Measurements from ENCODE around the gene SOX6.
"Not testable (repeated sequence)": the region's sequence is repeated elsewhere in the genome, so short reads cannot be mapped to it uniquely, and the experiment has no call there.

SOX6 gene

DNA sequence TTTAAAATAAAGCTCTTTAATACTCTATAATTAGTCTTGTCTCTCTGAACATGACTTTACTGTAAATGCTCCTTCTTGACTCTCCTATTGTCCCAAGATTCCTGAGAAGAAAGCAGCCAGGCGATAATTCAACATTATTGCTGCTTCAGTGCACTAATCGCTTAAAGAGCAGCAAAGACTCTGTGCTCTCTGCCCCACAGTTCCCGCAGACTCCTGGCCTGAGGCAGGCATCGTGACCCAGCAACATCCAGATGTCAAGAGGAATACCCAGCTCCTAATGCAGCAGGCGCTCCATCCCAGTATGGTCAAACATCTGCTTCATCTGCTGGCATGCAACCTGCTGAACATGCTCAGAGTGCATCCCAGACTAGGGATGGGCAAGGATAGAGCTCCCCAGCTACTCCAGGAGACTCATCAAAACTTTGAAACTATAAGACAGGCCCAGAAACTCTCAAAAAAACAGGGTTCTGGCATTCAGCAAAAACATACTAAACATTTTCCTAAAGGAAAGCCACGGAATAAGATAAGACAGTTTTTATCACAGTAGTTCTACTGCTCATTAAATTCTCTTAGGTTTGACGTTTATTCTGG lies 270.0 kb downstream of the SOX6 start:
- no peak for DNase-seq

- peak; percentile 11 for DNase-seq
These were observed 274.0 kb downstream of the SOX6 start for GRCh38 chr11:16082095-16083055.

- DNase-seq: no peak
These were observed 274.8 kb downstream of the SOX6 start for GRCh38 chr11:16081382-16082094.

GRCh38 chr11:16080688-16081381 lies 275.5 kb downstream of the SOX6 start:
- DNase-seq: no peak

GRCh38 chr11:16078936-16079335 lies 277.4 kb downstream of the SOX6 start:
- no peak for DNase-seq

DNA sequence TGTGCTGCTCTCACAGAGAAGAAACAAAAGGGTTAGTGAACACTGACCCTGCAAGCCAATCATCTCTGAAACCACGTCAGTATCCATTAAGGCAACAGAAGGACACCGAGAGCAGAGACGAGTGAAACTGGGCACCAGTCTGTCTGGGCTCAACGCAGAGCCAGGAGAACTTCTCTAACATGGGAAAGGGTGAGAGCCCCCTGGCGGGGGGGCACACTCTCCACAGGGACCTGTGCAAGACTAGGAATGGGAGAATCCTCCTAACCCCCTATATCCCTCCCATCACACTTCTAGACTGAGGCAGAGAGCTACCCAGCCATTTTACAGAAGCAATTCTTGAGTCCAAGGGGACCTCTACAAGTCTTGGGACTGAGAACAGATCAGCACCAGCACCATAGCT lies 285.8 kb downstream of the SOX6 start:
- no peak for DNase-seq

- not testable (repeated sequence) for DNase-seq
These were observed 289.1 kb downstream of the SOX6 start for GRCh38 chr11:16067268-16067667.

DNA sequence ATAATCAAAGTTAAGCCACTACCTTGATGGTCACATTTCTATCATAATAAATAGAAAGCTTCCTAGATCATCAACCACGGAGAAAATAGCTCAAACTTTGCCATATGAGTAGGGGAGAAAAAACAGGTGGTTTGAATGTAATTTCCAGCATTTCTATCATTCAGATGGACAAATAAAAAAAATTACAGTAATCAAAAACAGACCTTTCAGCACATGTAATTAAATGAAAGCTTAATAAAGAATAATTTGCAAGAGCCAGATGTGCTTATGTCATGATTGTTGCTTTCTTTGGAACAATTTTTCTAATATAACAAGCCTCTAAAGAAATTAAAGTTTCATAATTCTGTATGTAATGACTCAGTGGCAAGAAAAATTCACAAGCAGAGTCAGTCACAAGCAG lies 297.0 kb downstream of the SOX6 start:
- DNase-seq: no peak

DNA sequence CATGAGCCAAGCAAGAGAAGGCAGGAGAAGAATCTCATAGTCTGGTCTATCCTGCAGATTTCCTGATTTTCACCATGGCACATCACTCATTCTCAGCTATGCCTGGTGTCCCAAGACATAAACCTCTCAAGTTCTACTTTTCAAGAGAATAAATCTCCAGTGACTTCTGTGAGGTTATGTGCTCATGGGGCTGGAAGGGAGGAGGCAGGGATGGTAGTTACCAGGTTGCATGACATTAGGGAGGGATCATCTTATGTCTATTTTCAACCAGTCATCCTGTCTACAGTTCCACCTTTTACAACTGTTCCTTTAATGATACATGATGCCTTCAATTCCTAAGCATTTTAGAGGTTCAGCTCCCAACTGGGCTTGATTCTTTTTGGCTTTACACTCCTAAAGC lies 297.7 kb downstream of the SOX6 start:
- no peak for DNase-seq

GRCh38 chr11:16052750-16053149 lies 303.6 kb downstream of the SOX6 start:
- no peak for DNase-seq

- DNase-seq: no peak
These were observed 306.7 kb downstream of the SOX6 start for GRCh38 chr11:16049611-16050010.

GRCh38 chr11:16047073-16047472 lies 309.3 kb downstream of the SOX6 start:
- no peak for DNase-seq

- no peak for DNase-seq
These were observed 312.7 kb downstream of the SOX6 start for GRCh38 chr11:16043617-16044016.

- DNase-seq: no peak
These were observed 315.1 kb downstream of the SOX6 start for GRCh38 chr11:16041207-16041606.

DNA sequence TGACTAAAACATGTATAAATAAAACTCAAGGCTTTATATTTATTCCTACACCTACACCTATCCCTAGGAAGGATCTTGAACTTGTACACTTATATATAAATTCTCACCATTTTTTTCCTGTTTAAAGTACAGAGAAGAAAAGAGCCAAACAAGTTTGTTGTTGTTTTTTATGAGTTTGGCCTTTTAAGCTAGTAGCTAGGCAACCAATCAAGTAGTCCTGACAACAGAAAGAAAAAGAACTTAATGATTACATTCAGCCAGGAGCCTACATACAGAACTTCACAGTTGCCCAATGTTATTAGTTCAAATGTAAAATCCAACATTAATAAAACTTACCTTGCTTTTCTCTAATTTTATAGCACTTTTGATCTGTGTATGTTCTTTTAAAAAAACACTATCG lies 316.2 kb downstream of the SOX6 start:
- no peak for DNase-seq

GRCh38 chr11:16037179-16037578 lies 319.2 kb downstream of the SOX6 start:
- no peak for DNase-seq

- DNase-seq: no peak
These were observed 320.1 kb downstream of the SOX6 start for GRCh38 chr11:16036218-16036617.

- no peak for DNase-seq
These were observed 322.3 kb downstream of the SOX6 start for GRCh38 chr11:16034074-16034473.

DNA sequence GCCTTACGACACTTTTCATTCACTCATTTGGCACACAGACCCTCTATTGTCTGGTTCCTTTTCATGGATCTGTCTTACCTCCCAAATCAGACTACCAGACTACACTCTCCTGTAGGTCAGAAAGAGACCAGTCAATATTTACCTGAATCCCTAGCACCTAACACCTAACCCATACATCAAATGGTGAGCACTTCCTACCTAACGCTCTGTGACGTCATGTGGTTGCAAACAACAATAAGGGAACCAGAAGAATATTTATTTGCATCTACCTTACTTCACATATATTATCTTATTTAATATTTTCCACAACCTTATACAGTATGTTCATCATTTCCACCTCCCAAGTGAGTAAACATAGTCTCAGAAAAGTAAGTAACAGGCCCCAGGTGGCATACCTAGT lies 323.4 kb downstream of the SOX6 start:
- DNase-seq: no peak

- no peak for DNase-seq
These were observed 325.1 kb downstream of the SOX6 start for GRCh38 chr11:16031210-16031609.

- DNase-seq: no peak
These were observed 325.7 kb downstream of the SOX6 start for GRCh38 chr11:16030664-16031063.

GRCh38 chr11:16029151-16029550 lies 327.2 kb downstream of the SOX6 start:
- not testable (repeated sequence) for DNase-seq

- DNase-seq: no peak
These were observed 327.9 kb downstream of the SOX6 start for GRCh38 chr11:16028419-16028818.
